ENCODE measurements around the gene WDR4.
"Not testable (repeated sequence)": the region's sequence is repeated elsewhere in the genome, so short reads cannot be mapped to it uniquely, and the experiment has no call there.

The WDR4 gene

DNA sequence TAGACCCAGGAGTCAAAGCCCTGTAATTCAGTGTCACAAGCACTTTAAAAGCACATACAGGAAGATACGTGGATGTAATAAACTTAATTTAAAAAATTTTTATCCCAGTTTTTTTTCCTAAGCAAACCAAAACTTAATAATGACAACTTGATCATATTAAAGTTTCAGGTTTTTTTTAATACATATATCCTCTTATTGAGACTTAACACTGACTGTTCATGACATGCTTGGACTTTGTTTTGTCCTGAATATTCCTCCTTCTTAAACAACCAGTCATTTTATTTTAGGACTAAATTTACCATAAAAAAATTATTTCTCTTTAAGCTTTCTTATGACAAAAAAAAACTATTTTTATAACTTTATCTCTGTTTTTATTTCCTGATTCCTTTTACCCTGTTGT is 64.1 kb downstream of the WDR4 start:
- no peak for DNase-seq (ENCODE audit: low read depth)

- not testable (repeated sequence) for DNase-seq (ENCODE audit: low read depth)
These were observed 66.7 kb downstream of the WDR4 start for GRCh38 chr21:42812528-42813241.

DNA sequence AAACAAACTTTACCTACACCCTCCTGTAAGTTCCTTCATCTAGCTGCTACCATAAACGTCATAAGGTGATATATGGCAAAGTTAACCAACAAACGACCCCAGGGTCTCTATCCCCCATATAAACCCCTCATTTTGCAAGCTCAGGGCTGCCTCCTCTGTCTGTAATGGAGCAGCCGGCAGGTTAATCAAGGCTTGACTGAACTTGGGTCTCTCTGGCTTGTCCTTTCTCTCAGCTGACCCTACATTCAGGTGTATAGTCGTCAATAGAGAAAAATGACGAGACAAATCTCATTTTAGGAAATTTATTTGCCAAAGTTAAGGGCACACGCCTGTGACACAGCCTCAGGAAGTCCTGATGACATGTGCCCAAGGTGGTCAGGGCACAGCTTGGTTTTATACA is 67.4 kb downstream of the WDR4 start:
- DNase-seq (ENCODE audit: low read depth), result no peak

DNA sequence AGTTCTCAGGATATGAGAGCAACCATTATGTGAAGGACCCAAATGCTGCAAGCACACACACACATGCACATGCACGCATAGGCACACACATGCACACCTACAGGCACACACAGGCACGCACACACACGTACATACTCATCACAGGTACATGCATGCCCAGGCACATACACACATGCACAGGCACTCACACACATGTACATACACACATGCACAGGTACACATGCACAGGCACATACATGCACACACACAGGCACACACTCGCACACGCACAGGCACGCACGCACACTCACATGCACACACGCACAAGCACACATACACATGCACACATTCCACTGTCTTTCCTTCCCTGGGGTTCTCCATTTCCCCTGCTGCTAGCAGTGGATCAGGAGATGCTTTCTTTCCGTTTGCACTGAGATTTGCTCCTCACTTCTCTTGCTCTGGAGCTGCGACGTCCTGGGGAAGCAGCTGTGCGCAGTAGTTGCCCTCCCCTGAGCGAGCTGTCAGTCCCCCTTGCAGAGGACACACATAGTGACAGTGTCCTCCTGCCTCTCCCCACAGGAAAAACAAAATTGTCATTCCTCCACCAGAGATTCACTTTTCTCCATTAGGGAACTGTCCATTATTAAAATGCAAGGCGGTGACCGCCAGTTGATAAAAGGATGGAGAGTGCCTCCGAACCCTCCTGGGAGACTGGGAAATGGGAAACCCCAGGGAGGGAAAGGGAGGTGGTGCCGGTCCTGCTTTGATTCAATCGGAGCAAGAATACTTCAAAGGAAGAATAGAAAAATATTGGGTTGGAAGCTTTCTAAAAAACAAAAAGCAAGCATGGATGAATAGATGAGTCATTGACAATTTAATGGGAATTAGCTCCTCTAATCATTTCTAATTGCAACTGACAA is 69.5 kb downstream of the WDR4 start:
- no peak for DNase-seq (ENCODE audit: low read depth)

DNA sequence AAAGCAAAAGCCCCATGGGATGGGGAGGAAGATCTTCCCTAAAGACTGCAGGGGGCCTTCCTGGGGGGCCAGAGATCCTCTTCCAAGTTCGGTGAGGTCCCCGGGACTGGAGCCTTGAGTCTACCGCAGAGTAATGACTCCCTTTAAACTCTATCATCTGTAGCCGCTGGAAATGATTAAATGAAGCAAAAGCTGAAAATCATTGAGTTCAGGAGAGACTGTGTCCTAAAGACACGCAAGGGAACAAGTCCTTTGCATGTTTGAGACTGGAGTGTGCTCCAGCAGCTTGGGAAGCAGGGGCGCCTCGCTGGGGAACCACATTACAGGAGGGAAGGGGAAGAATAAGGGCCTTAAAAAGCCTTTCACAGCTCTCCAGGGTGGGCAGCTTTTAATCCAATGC is 70.2 kb downstream of the WDR4 start:
- no peak for DNase-seq (ENCODE audit: low read depth)

DNA sequence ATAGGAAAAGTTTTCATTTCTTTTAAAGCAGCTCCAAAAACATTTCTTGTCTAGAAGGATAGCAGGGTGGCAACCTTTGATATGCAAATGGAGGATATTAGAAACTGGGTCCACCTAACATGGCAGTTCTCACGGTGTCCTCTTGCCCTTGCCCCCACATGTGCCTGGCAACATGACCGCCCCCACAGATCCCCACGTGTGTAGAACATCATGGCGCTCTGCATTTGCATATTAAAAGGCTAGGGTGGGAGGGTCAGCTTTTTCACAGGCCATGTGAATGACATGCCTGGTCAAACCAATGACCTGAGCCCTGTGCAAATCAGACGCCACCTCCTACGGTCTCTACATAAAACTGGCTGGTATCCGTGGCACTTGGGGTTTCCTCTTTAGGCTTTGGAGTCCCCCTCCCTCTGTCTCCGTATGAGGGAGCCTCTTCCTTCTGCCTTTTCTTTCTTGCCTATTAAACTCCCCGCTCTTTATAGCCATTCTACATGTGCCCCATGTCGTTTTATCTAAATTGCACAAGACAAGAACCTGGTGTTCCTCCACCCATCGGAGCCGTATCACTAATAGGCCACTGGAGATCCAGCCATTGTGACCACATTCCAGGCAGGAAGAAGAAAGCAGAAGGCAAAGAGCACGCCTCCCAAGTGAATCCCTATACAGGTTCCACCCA is 71.3 kb downstream of the WDR4 start:
- no peak for DNase-seq (ENCODE audit: low read depth)

DNA sequence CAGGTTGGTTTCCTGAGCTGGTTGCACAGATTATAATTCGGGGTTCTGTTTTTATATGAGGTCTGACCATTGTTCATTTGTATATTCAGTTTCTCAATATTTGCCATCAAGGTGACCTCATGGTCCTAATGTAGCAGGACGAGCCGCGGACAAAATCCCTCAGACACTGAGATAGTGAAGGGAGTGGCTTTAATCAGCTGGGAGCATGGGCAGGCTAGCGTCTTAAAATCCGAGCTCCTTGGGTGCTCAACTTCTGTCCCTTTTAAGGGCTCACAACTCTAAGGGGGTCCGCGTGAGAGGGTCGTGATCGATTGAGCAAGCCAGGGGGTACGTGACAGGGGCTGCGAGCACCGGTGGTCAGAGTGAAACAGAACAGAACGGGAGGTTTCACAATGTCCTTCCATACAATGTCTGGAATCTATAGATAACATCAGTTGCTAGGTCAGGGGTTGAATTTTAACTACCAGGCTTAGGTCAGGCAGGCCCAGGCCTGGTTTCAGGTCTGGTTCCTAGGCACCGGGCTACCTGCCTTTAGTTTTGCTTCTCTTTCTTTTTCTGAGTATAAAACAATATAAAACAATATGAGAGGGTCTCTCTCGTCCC is 71.9 kb downstream of the WDR4 start:
- DNase-seq (ENCODE audit: low read depth), result not testable (repeated sequence)

GRCh38 chr21:42806509-42807140 is 72.7 kb downstream of the WDR4 start:
- no peak for DNase-seq (ENCODE audit: low read depth)

- not testable (repeated sequence) for DNase-seq (ENCODE audit: low read depth)
These were observed 77.7 kb downstream of the WDR4 start for GRCh38 chr21:42801616-42802015.

DNA sequence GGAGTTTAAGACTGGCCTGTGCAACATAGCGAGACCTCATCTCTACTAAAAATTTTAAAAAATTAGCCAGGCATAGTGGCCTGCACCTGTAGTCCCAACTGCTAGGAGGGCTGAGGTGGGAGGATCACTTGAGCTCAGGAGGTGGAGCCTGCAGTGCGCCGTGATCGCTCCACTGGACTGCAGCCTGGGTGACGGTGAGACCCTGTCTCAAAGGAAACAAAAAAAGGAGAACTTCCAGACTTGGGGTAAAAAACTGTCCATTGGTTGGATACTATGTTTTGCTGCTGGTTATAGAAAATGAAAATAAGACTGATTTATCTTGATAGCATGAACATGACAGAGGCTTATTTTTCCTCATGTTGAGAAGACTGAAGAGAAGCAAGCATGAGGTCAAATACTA is 79.4 kb downstream of the WDR4 start:
- no peak for DNase-seq (ENCODE audit: low read depth)

- DNase-seq (ENCODE audit: low read depth), result no peak
These were observed 79.8 kb downstream of the WDR4 start for GRCh38 chr21:42799516-42799915.
